ENCODE measurements around the gene CD248.
A peak's percentile ranks its signal among the peaks of the same experiment; 100 is the strongest.

Gene CD248

GRCh38 chr11:66340596-66341501 is 24.0 kb upstream of the CD248 start:
- no peak for DNase-seq

- DNase-seq: no peak
These were observed 23.0 kb upstream of the CD248 start for GRCh38 chr11:66339686-66340483.

GRCh38 chr11:66339162-66339675 is 22.4 kb upstream of the CD248 start:
- no peak for DNase-seq

- no peak for DNase-seq
These were observed 21.7 kb upstream of the CD248 start for GRCh38 chr11:66338276-66339161.

GRCh38 chr11:66337103-66337899 is 20.5 kb upstream of the CD248 start:
- no peak for DNase-seq

GRCh38 chr11:66336234-66337102 is 19.6 kb upstream of the CD248 start, which contains the start of gene RIN1:
Gene RIN1, minus strand, starts transcription at chr11:66336434. Its CDS starts 32 bp downstream, at chr11:66336402.
- no peak for DNase-seq

GRCh38 chr11:66335531-66336233 is 18.8 kb upstream of the CD248 start:
- DNase-seq: no peak

- no peak for DNase-seq
These were observed 18.0 kb upstream of the CD248 start for GRCh38 chr11:66334605-66335442.

- DNase-seq: no peak
These were observed 17.2 kb upstream of the CD248 start for GRCh38 chr11:66333896-66334604.

GRCh38 chr11:66333220-66333877 is 16.5 kb upstream of the CD248 start:
- DNase-seq: no peak

- DNase-seq: no peak
These were observed 15.8 kb upstream of the CD248 start for GRCh38 chr11:66332371-66333219.

GRCh38 chr11:66331542-66332370 is 14.9 kb upstream of the CD248 start:
- no peak for DNase-seq

- DNase-seq: no peak
These were observed 14.1 kb upstream of the CD248 start for GRCh38 chr11:66330931-66331330.

- no peak for DNase-seq
These were observed 12.4 kb upstream of the CD248 start for GRCh38 chr11:66329165-66329673.

- DNase-seq: peak; percentile 67
These were observed 11.7 kb upstream of the CD248 start for GRCh38 chr11:66328302-66329144.
